ENCODE results near the gene MRPS27.

- TF ChIP-seq CTCF (IDR thresholded peaks at IDR 0.05) (no peak), EP300 (IDR thresholded peaks at IDR 0.05) (no peak), POLR2A (IDR thresholded peaks at IDR 0.05) (no peak)
Measured at GRCh38 chr5:72171667-72172066, 148.4 kb downstream of the MRPS27 start.
